CD4-positive, alpha-beta T cell (primary cell): Measurements from ENCODE around the gene OBP2B. TPM values are rescaled to one million over a fixed set of nuclear protein-coding genes. Genes with fewer than 3 reads are reported as not detected.

ENCODE experiments used
- ATAC-seq: fragments of 200-7000 bp; cut with Tn5 transposase; one replicate; pipeline ENCODE4 v1.10.0; 2022; ENCODE audit warnings: mild to moderate bottlenecking; ENCODE audit not compliant: poor library complexity
- CTCF ChIA-PET: fragments of 350-600 bp; sonication (Branson Sonifier 250); formaldehyde crosslinking; loops from one replicate; lab custom pipeline; 2021; ENCODE audit warnings: antibody characterized with exemption, inconsistent platforms; lab: Charles Lee
- POLR2A ChIA-PET: fragments of 350-600 bp; sonication (Branson Sonifier 250); formaldehyde crosslinking; loops from one replicate; lab custom pipeline; 2021; ENCODE audit warnings: antibody characterized with exemption, inconsistent platforms; lab: Charles Lee
- DNase-seq, 14 experiments: peaks; one replicate each; pipeline ENCODE4 v3.0.0-alpha.2; 2013 to 2020; ENCODE audit warnings: mixed read lengths in 2 of 14
- H3K27ac ChIP-seq, 2 donors: one replicate each; pipeline versions ENCODE4 v1.5.1 to v1.7.0; 2013; ENCODE audit warnings: low read length in 2 of 2, low read depth in 1 of 2, mild to moderate bottlenecking in 1 of 2
- H3K27me3 ChIP-seq, 2 experiments: 1 replicate in 1 of 2; 2 replicates in 1 of 2; pipeline versions ENCODE4 v1.6.1 to v1.7.0; 2013; ENCODE audit warnings: low read length in 2 of 2, control low read depth in 1 of 2, mild to moderate bottlenecking in 1 of 2, moderate library complexity in 1 of 2; ENCODE audit not compliant: insufficient read depth in 2 of 2, control insufficient read depth in 1 of 2
- H3K36me3 ChIP-seq: one replicate; pipeline ENCODE4 v1.6.1; 2013; ENCODE audit warnings: low read length, control low read depth; ENCODE audit not compliant: insufficient read depth
- H3K4me1 ChIP-seq: one replicate; pipeline ENCODE4 v1.6.1; 2013; ENCODE audit warnings: low read length, control low read depth; ENCODE audit not compliant: insufficient read depth
- H3K4me3 ChIP-seq: one replicate; pipeline ENCODE4 v1.5.1; 2013; ENCODE audit warnings: mild to moderate bottlenecking, low read length, moderate library complexity
- H3K9me3 ChIP-seq, 2 experiments: 1 replicate in 1 of 2; 2 replicates in 1 of 2; pipeline versions ENCODE4 v1.6.1 to v1.7.0; 2013; ENCODE audit warnings: low read length in 2 of 2, mild to moderate bottlenecking in 2 of 2, control low read depth in 1 of 2, moderate library complexity in 1 of 2; ENCODE audit not compliant: control insufficient read depth in 1 of 2, insufficient read depth in 1 of 2
- H3K27ac Mint-ChIP-seq: one replicate; pipeline ENCODE4 v1.8.0; 2020; ENCODE audit warnings: mixed read lengths
- H3K27me3 Mint-ChIP-seq: one replicate; pipeline ENCODE4 v1.8.0; 2021; ENCODE audit warnings: mixed read lengths
- H3K36me3 Mint-ChIP-seq: one replicate; pipeline ENCODE4 v1.8.0; 2021; ENCODE audit warnings: low read depth, mixed read lengths
- H3K4me1 Mint-ChIP-seq: one replicate; pipeline ENCODE4 v1.8.0; 2021; ENCODE audit warnings: low read depth, mixed read lengths
- H3K4me3 Mint-ChIP-seq: one replicate; pipeline ENCODE4 v1.8.0; 2020; ENCODE audit warnings: mild to moderate bottlenecking, mixed read lengths
- H3K9me3 Mint-ChIP-seq: one replicate; pipeline ENCODE4 v1.8.0; 2020; ENCODE audit warnings: mixed read lengths
- intact Hi-C, 2 experiments: fragments of 100-400 bp; cut with DNase I in 1 of 2; cut with micrococcal nuclease in 1 of 2; formaldehyde crosslinking; loops; one replicate each; pipeline versions ENCODE4 v1.15.1 to v1.9.0; 2023 to 2025; cut with DNase I, micrococcal nuclease
- total RNA-seq, 174 experiments: library from RNA in 2 of 174; stranded (reverse) in 2 of 174; gene quantifications; one replicate each; pipeline ENCODE4 v1.2.3 and lab custom pipeline; 2021 to 2026
- TF ChIP-seq, protein P1 (sequence below): fragments of 200-600 bp; IDR thresholded peaks from one replicate; pipeline ENCODE4 v1.8.0; 2022; ENCODE audit warnings: antibody characterized with exemption, mild to moderate bottlenecking

OBP2B gene
- total RNA-seq, 2 experiments from 2014 or later: not detected

DNA sequence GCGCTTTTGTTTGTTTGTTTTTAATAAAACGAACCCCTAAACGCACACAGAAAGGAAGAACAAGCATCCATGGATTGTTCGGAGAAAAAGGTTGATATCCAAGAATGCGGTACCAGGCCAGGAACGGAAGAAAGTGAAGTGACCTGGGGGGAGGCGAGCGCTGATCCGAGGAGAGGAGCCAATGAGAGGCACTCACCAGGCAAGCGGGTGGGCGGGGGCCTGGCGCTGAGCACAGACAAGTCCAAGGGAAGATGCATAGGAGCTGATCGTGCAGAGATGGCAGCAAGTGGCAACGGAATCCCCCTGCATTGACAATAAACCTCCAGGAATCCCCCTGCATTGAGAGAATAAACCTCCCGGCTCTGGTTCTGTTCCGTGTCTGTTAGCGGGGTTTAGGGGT lies 8.4 kb downstream of the OBP2B start:
- Mint-ChIP-seq H3K27ac (no peak overlapping the region), H3K9me3 (no peaks in the 10 kb centered on the region), H3K4me3 (no peak overlapping the region), H3K36me3 (no peaks in the 10 kb centered on the region), H3K4me1 (peaks cover 10% of the 10 kb centered on the region), H3K27me3 (peaks cover 5% of the 10 kb centered on the region)
- TF ChIP-seq, protein P1, sequence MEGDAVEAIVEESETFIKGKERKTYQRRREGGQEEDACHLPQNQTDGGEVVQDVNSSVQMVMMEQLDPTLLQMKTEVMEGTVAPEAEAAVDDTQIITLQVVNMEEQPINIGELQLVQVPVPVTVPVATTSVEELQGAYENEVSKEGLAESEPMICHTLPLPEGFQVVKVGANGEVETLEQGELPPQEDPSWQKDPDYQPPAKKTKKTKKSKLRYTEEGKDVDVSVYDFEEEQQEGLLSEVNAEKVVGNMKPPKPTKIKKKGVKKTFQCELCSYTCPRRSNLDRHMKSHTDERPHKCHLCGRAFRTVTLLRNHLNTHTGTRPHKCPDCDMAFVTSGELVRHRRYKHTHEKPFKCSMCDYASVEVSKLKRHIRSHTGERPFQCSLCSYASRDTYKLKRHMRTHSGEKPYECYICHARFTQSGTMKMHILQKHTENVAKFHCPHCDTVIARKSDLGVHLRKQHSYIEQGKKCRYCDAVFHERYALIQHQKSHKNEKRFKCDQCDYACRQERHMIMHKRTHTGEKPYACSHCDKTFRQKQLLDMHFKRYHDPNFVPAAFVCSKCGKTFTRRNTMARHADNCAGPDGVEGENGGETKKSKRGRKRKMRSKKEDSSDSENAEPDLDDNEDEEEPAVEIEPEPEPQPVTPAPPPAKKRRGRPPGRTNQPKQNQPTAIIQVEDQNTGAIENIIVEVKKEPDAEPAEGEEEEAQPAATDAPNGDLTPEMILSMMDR: no peak
- Histone ChIP-seq H3K27me3 (peaks cover under 1 to 2% of the 10 kb centered on the region in 2 experiments), H3K4me1 (peaks cover 2% of the 10 kb centered on the region), H3K4me3 (no peak overlapping the region), H3K27ac (no peak overlapping the region), H3K36me3 (no peaks in the 10 kb centered on the region), H3K9me3 (peaks cover 0 to 9% of the 10 kb centered on the region in 2 experiments)
- DNase-seq: no peak
- POLR2A ChIA-PET: no interaction called here
- intact Hi-C loops: loop anchor here in 1 of 2 experiments (1.0 kb wide), 1 partner anchor 14 kb away; no protein-coding TSS in a partner anchor
- ATAC-seq: no peak
- CTCF ChIA-PET: interaction anchor here (1.3 kb wide), 2 partner anchors 14 to 38 kb away, joined by 3 read pairs; no protein-coding TSS in a partner anchor

DNA sequence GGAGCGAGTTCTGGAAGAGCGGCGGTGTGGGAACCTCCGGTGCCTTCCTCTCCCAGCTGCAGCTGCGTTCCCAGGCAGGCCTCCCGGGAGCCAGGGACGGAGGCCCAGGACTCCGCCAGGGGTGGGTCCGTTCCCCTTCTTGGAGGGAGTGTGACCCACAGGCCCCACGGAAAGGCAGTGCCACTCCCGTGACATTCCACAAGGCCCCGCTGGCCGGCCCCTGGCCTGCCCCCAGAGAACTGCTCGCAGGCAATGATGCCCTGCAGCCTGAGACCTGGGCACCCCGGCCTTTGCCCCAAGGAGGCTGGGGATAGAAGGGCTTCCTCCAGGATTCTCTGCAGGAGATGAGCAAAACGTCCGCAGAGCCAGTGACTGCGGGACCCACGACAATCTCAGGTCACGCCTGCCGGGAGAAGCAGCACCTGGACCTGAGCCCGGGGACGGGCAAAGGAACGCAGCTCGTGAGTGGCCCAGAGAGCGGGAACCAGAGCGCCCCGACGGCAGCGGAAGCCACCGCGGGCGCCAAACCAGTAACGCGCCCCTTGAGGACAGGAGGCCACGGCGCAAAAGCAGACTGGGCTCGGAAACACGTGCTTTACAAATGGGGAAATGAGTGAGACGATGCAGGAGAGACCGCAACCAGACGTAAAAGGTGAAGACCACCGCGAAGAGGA lies 9.3 kb downstream of the OBP2B start:
- peaks cover 2 to 8% of the 10 kb centered on the region in 2 experiments for H3K27me3 ChIP-seq
- peaks cover 5% of the 10 kb centered on the region for H3K27me3 Mint-ChIP-seq
- DNase-seq: peak in 9 of 14 experiments; percentile 31 to 66 (median 43)
- H3K27ac Mint-ChIP-seq: peak overlapping the region; percentile 58
- H3K36me3 ChIP-seq: no peaks in the 10 kb centered on the region
- no peaks in the 10 kb centered on the region for H3K9me3 Mint-ChIP-seq
- ChIA-PET CTCF (interaction anchor here (1.3 kb wide), 2 partner anchors 14 to 39 kb away, joined by 3 read pairs; no protein-coding TSS in a partner anchor), POLR2A (interaction anchor here (1.1 kb wide), 1 partner anchor 169 kb away, joined by 3 read pairs; the partner anchor contains the start of gene GTF3C5)
- H3K36me3 Mint-ChIP-seq: no peaks in the 10 kb centered on the region
- intact Hi-C loops: loop anchor here in 1 of 2 experiments (1.0 kb wide), 1 partner anchor 13 kb away; no protein-coding TSS in a partner anchor
- ATAC-seq: peak; percentile 96
- peaks cover 0 to 9% of the 10 kb centered on the region in 2 experiments for H3K9me3 ChIP-seq
- H3K4me3 Mint-ChIP-seq: peak overlapping the region; percentile 81
- H3K4me3 ChIP-seq: peak overlapping the region; percentile 34
- TF ChIP-seq, protein P1: peak; percentile 58
- peaks cover 10% of the 10 kb centered on the region for H3K4me1 Mint-ChIP-seq
- H3K4me1 ChIP-seq: peaks cover 2% of the 10 kb centered on the region
- peak overlapping the region in 1 of 2 donors; percentile 7 for H3K27ac ChIP-seq

DNA sequence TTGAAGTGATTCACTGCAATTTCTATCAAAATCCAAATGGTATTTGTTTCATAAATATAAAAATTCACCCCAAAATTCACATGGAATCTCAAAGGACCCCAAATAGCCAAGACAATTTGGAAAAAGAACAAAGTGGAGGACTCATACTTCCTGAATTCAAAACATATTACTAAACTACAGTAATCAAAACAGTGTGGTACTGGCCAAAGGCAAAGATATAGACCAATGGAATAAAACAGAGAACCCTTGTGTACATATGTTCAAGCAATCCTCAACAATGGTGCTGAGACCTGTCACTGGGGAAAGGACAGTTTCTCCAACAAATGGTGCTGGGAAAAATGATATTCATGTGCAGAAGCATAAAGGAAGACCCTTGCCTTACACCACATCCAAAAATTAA lies 14.0 kb downstream of the OBP2B start:
- Histone ChIP-seq H3K36me3 (no peaks in the 10 kb centered on the region), H3K4me3 (no peak overlapping the region), H3K27me3 (peaks cover 8 to 10% of the 10 kb centered on the region in 2 experiments), H3K9me3 (peaks cover 0 to 12% of the 10 kb centered on the region in 2 experiments), H3K4me1 (peaks cover 2% of the 10 kb centered on the region), H3K27ac (no peak overlapping the region)
- Mint-ChIP-seq H3K27ac (no peak overlapping the region), H3K27me3 (no peaks in the 10 kb centered on the region), H3K9me3 (no peaks in the 10 kb centered on the region), H3K36me3 (no peaks in the 10 kb centered on the region), H3K4me1 (peaks cover 8% of the 10 kb centered on the region), H3K4me3 (no peak overlapping the region)
- TF ChIP-seq, protein P1: no peak
- intact Hi-C loops: no loop called here
- ChIA-PET CTCF (interaction anchor here (1.0 kb wide), 1 partner anchor 9 kb away, joined by 4 read pairs; no protein-coding TSS in a partner anchor), POLR2A (no interaction called here)
- DNase-seq (no peak), ATAC-seq (no peak)
